Vagina (tissue), 2 donors: ENCODE data around the gene ADARB2. TPM values are rescaled to one million over a fixed set of nuclear protein-coding genes. Genes with fewer than 3 reads are reported as not detected.

Source experiments
- DNase-seq, 2 donors: peaks; one replicate each; pipeline ENCODE4 v3.0.0-alpha.2; 2017; ENCODE audit errors: extremely low spot score in 2 of 2
- H3K27ac ChIP-seq: fragments of 200-600 bp; sonication (generic); one replicate; pipeline ENCODE4 v1.5.1; 2019
- H3K27me3 ChIP-seq: fragments of 200-600 bp; sonication (generic); one replicate; pipeline ENCODE4 v1.5.1; 2019
- H3K36me3 ChIP-seq, 2 donors: fragments of 200-600 bp; sonication (generic); one replicate each; pipeline ENCODE4 v1.5.1; 2017 to 2019
- H3K4me1 ChIP-seq: fragments of 200-600 bp; sonication (generic); one replicate; pipeline ENCODE4 v1.5.1; 2019
- H3K4me3 ChIP-seq, 2 donors: fragments of 200-600 bp; sonication (generic); 1 replicate in 1 of 2; 2 replicates in 1 of 2; pipeline ENCODE4 v1.5.1; 2016 to 2019
- H3K9me3 ChIP-seq: fragments of 200-600 bp; sonication (generic); one replicate; pipeline ENCODE4 v1.5.1; 2019
- POLR2A ChIP-seq, 2 donors: fragments of 450-650 bp; IDR thresholded peaks; one replicate each; pipeline ENCODE4 v1.6.1; 2017; ENCODE audit warnings: antibody characterized with exemption in 2 of 2, mild to moderate bottlenecking in 2 of 2, moderate library complexity in 2 of 2
- POLR2AphosphoS5 ChIP-seq, 2 donors: sonication (generic); formaldehyde crosslinking; IDR thresholded peaks; one replicate each; pipeline ENCODE4 v1.9.0; 2017; ENCODE audit warnings: antibody characterized with exemption in 2 of 2, mild to moderate bottlenecking in 2 of 2, low read depth in 1 of 2; ENCODE audit not compliant: insufficient read depth in 1 of 2
- intact Hi-C: fragments of 100-400 bp; cut with DNase I; formaldehyde crosslinking; loops from one replicate; pipeline ENCODE4 v1.15.1; 2023
- total RNA-seq: library from RNA; depleted of rRNA; stranded (reverse); fragments of >200 nt; gene quantifications from one replicate; pipeline ENCODE4 v1.2.3, GENCODE V29; 2016
- TF ChIP-seq, protein P1 (sequence below), 3 experiments: fragments of 450-650 bp in 2 of 3; fragments of 200-600 bp in 1 of 3; sonication (generic) in 1 of 3; IDR thresholded peaks; one replicate each; pipeline ENCODE4 v1.5.1; 2017 to 2019; ENCODE audit warnings: antibody characterized with exemption in 3 of 3, mild to moderate bottlenecking in 2 of 3, moderate library complexity in 2 of 3

ADARB2 gene
- total RNA-seq, 1 donor from 2014 or later = 3.4 TPM

DNA sequence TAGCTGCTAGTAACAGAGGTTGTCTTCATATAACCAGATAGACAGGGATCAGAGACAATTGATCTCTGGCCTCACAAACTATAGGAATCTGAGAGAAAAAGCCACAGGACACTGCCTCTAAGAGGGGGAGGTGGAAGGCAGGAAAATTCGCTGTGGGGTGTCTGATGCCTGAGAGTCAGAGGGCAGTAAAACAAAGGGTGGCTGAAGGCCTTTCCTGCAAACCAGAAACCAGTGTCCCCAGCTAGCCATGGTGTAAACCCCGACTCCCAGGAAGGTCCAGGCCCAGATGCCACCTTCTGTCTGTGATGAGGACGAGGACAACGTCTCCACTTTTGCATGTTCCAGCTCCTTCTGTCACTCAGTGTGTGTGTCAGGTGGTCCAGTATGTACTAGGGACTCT, 215.1 kb downstream of the ADARB2 start:
- TF ChIP-seq, protein P1, sequence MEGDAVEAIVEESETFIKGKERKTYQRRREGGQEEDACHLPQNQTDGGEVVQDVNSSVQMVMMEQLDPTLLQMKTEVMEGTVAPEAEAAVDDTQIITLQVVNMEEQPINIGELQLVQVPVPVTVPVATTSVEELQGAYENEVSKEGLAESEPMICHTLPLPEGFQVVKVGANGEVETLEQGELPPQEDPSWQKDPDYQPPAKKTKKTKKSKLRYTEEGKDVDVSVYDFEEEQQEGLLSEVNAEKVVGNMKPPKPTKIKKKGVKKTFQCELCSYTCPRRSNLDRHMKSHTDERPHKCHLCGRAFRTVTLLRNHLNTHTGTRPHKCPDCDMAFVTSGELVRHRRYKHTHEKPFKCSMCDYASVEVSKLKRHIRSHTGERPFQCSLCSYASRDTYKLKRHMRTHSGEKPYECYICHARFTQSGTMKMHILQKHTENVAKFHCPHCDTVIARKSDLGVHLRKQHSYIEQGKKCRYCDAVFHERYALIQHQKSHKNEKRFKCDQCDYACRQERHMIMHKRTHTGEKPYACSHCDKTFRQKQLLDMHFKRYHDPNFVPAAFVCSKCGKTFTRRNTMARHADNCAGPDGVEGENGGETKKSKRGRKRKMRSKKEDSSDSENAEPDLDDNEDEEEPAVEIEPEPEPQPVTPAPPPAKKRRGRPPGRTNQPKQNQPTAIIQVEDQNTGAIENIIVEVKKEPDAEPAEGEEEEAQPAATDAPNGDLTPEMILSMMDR (IDR thresholded peaks at IDR 0.05) = no peak
- TF ChIP-seq POLR2AphosphoS5 (IDR thresholded peaks at IDR 0.05; ENCODE audit: insufficient read depth in 1 of 2, low read depth in 1 of 2) = no peak
- TF ChIP-seq POLR2A (IDR thresholded peaks at IDR 0.05) = no peak
- Histone ChIP-seq H3K27ac (no peak overlapping the region), H3K9me3 (no peaks in the 10 kb centered on the region), H3K4me1 (no peaks in the 10 kb centered on the region), H3K4me3 (no peak overlapping the region), H3K27me3 (no peaks in the 10 kb centered on the region), H3K36me3 (no peaks in the 10 kb centered on the region)
- intact Hi-C loops = no loop called here
- DNase-seq = peak; percentile 42 to 81

DNA sequence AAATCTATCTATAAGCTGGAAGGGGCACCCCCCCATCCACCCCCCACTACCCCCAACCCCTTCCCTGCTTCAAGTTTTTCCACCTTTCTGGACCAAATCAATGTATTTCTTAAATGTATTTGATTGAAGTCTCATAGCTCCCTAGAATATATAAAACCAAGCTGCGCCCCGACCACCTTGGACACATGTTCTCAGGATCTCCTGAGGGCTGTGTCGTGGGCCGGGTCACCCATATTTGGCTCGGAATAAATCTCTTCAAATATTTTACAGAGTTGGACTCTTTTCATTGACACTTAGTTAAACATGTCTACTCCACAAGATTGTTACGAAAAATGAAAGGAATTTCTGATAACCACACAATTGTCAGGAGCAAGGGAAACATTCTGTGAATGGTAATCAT, 215.6 kb downstream of the ADARB2 start:
- no peak for DNase-seq
- TF ChIP-seq POLR2AphosphoS5 (IDR thresholded peaks at IDR 0.05; ENCODE audit: insufficient read depth in 1 of 2, low read depth in 1 of 2) (no peak), POLR2A (IDR thresholded peaks at IDR 0.05) (no peak)
- TF ChIP-seq, protein P1 (IDR thresholded peaks at IDR 0.05) = no peak
- no peaks in the 10 kb centered on the region for H3K4me1 ChIP-seq

DNA sequence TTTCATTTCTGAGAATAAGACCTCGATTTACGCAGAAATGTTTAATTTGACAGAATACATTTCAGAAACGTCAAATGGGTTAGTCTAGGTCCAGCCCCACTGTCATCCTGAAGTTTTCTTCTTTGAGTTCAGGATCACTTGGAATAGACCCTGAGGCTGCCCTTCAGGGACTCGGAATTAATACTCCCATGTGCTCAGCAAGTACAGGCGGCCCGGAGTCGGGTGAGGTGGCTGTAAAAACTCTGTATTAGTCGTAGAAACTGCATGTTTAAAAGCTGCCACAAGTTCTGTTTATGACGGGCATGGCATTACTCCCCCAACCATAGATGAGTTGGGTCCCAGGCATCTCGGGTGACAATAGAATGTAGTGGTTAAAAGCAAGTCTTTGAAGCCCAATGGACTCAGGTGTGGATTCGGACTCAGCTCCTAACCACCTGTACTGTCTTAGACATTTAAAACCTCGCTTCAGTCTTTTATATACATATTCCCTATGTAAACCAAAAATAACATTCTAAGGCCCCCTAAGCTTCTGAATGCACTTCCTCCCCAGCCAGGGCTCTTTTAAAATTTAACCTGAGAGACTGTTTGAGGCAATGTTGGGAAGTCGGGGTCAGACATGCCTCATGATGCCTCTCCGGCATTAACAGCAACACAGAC, 216.3 kb downstream of the ADARB2 start:
- intact Hi-C loops = no loop called here
- TF ChIP-seq POLR2A (IDR thresholded peaks at IDR 0.05) (no peak), POLR2AphosphoS5 (IDR thresholded peaks at IDR 0.05; ENCODE audit: insufficient read depth in 1 of 2, low read depth in 1 of 2) (no peak)
- TF ChIP-seq, protein P1 (IDR thresholded peaks at IDR 0.05) = no peak
- no peaks in the 10 kb centered on the region for H3K4me1 ChIP-seq

More for the DNA sequence above, 215.6 kb downstream of the ADARB2 start:
- Histone ChIP-seq H3K27me3 (no peaks in the 10 kb centered on the region), H3K27ac (no peak overlapping the region), H3K9me3 (no peaks in the 10 kb centered on the region), H3K36me3 (no peaks in the 10 kb centered on the region), H3K4me3 (no peak overlapping the region)
- intact Hi-C loops = no loop called here

DNA sequence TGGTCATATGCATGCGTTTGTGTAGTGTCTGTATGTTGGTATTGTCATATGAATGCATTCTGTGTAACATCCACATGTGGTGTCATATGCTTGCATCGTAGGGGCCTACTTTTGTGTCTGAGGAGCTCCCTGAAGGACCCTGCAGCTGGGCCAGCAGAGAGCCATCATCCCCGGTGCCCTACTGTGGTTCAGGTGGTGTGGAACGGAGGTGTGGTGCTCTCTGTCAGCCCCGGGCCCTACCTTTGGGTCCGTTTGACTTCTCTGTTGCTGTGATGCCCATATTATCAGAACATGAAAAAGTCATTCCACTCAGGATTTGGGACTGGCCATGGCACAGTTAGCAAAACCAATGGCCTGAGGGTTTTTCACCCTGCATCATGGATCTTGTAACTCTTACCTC, 217.9 kb downstream of the ADARB2 start:
- Histone ChIP-seq H3K4me1 (no peaks in the 10 kb centered on the region), H3K36me3 (no peaks in the 10 kb centered on the region), H3K27ac (no peak overlapping the region), H3K9me3 (no peaks in the 10 kb centered on the region), H3K27me3 (no peaks in the 10 kb centered on the region), H3K4me3 (no peak overlapping the region)
- intact Hi-C loops = no loop called here
- TF ChIP-seq, protein P1 (IDR thresholded peaks at IDR 0.05) = no peak
- no peak for TF ChIP-seq POLR2A (IDR thresholded peaks at IDR 0.05)
- TF ChIP-seq POLR2AphosphoS5 (IDR thresholded peaks at IDR 0.05; ENCODE audit: insufficient read depth in 1 of 2, low read depth in 1 of 2) = no peak
- peak in 1 of 2 donors; percentile 49 for DNase-seq

More for the DNA sequence above, 216.3 kb downstream of the ADARB2 start:
- Histone ChIP-seq H3K4me3 (no peak overlapping the region), H3K27me3 (no peaks in the 10 kb centered on the region), H3K36me3 (no peaks in the 10 kb centered on the region), H3K27ac (no peak overlapping the region), H3K9me3 (no peaks in the 10 kb centered on the region)
- peak in 1 of 2 donors; percentile 40 for DNase-seq

DNA sequence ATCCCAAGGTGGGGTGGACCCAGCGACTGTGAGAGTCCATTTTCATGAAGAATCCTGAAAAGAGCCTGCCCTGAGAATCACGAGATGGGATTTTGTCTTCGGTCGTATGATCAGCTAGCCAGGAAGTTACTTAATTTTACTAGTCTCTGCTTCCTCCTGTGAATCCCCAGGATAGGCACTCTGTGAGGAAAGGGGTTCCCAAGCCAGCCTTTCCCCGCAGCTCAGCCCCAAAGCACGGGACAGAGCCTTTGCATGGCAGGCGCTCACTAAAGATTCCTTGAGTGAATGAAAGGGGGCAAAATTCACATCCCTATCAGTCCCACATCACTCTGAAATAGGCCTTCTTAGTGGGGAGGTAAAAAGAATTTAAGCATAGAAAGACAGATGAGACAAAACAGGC, 219.6 kb downstream of the ADARB2 start:
- H3K27me3 ChIP-seq = no peaks in the 10 kb centered on the region
- intact Hi-C loops = no loop called here
- no peaks in the 10 kb centered on the region for H3K36me3 ChIP-seq
- no peaks in the 10 kb centered on the region for H3K9me3 ChIP-seq
- peak in 1 of 2 donors; percentile 27 for DNase-seq
- TF ChIP-seq POLR2A (IDR thresholded peaks at IDR 0.05) = no peak
- TF ChIP-seq, protein P1 (IDR thresholded peaks at IDR 0.05) = no peak
- TF ChIP-seq POLR2AphosphoS5 (IDR thresholded peaks at IDR 0.05; ENCODE audit: insufficient read depth in 1 of 2, low read depth in 1 of 2) = no peak
- H3K4me3 ChIP-seq = no peak overlapping the region
- H3K27ac ChIP-seq = no peak overlapping the region
- H3K4me1 ChIP-seq = no peaks in the 10 kb centered on the region
